H1 (cell line): ENCODE measurements around the gene FGFRL1. TPM values are rescaled to one million over a fixed set of nuclear protein-coding genes. Genes with fewer than 3 reads are reported as not detected.

Source experiments
- EZH2 ChIP-seq: fragments of 200-600 bp; sonication (generic); IDR thresholded peaks from 2 replicates; pipeline ENCODE4 v1.7.1; 2012; ENCODE audit warnings: low read depth, mild to moderate bottlenecking, moderate library complexity, low read length, inconsistent platforms; ENCODE audit not compliant: severe bottlenecking
- SAP30 ChIP-seq: fragments of 300-600 bp; sonication (generic); IDR thresholded peaks from 2 replicates; pipeline ENCODE4 v1.7.1; 2012; ENCODE audit warnings: low read length, moderate library complexity, mild to moderate bottlenecking, inconsistent platforms; ENCODE audit not compliant: insufficient read depth, insufficient replicate concordance
- TBP ChIP-seq: IDR thresholded peaks from 2 replicates; pipeline ENCODE4 v1.6.1; 2011; ENCODE audit warnings: low read depth, low read length, improper control_type of control experiment
- polyA plus RNA-seq, 7 experiments: library from polyadenylated mRNA; depleted of rRNA in 3 of 7; stranded (reverse) in 5 of 7; unstranded in 2 of 7; fragments of >200 nt in 5 of 7; fragments of 200-250 nt in 2 of 7; gene quantifications; 1 replicate in 5 of 7; 2 replicates in 1 of 7; 4 replicates in 1 of 7; pipeline versions ENCODE4 v1.2.1 to v1.2.3, GENCODE V29; 2011 to 2013; ENCODE audit warnings: missing spikeins in 2 of 7, mixed read lengths in 2 of 7
- total RNA-seq: library from RNA; stranded (reverse); fragmentation: NEBNext Ultra II Directional; extraction: Animal tissue kit (Norgen Biotek cat#: 25700); gene quantifications from 2 replicates; pipeline ENCODE4 v1.2.1, GENCODE V29; 2021

The FGFRL1 gene
- total and polyA plus RNA-seq, 2 of the 8 experiments (the other 6 are each of a cell fraction or from before 2014, with no cell fraction given): 18.9 to 34.6 TPM

DNA sequence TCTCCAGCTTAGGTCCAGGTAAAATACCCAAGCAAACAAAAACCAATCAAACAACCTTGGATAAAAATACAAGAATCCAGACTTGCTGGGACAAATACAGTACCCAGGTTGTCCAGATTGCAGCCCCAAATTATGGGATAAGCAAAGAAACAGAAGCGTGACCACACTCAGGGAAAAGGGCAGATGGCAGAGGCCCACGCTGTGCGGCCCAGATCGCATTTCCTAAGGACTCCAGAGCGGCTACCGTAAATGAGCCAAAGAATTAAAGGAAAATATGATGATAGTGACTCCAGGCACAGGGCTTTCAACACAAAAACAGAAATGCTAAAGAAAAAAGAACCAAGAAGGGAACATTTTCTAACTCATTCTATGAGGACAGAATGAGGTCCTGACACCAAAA lies 50.3 kb downstream of the FGFRL1 start (continued):
- TF ChIP-seq SAP30 (no peak), TBP (no peak), EZH2 (no peak)
- TF ChIP-seq, all 59 proteins: peak for 0
